B cell (primary cell): ENCODE data around the gene SLC4A4. TPM values are rescaled to one million over a fixed set of nuclear protein-coding genes. Genes with fewer than 3 reads are reported as not detected.

Source experiments
- ATAC-seq: fragments of 200-7000 bp; cut with Tn5 transposase; one replicate; pipeline ENCODE4 v1.10.0; 2021; ENCODE audit warnings: low read depth, mild to moderate bottlenecking, moderate number of reproducible peaks, moderate library complexity
- CTCF ChIA-PET: fragments of 350-600 bp; sonication (Branson Sonifier 250); formaldehyde crosslinking; loops from one replicate; lab custom pipeline; 2021; ENCODE audit warnings: antibody characterized with exemption, inconsistent platforms; lab: Charles Lee
- POLR2A ChIA-PET: fragments of 350-600 bp; sonication (Branson Sonifier 250); formaldehyde crosslinking; loops from one replicate; lab custom pipeline; 2021; ENCODE audit warnings: antibody characterized with exemption; lab: Charles Lee
- DNase-seq: peaks from one replicate; pipeline ENCODE4 v3.0.0; 2013
- H2AFZ ChIP-seq: 2 replicates; pipeline ENCODE4 v1.6.1; 2012; ENCODE audit warnings: mild to moderate bottlenecking, low read depth, low read length; ENCODE audit not compliant: insufficient read depth, poor library complexity, severe bottlenecking
- H3K27ac ChIP-seq, 2 donors: 1 replicate in 1 of 2; 2 replicates in 1 of 2; pipeline ENCODE4 v1.5.1; 2012 to 2013; ENCODE audit warnings: low read length in 2 of 2, mild to moderate bottlenecking in 2 of 2, moderate library complexity in 1 of 2
- H3K27me3 ChIP-seq, 4 experiments: fragments of 200-600 bp in 1 of 4; sonication (generic) in 1 of 4; replicated peaks in 1 of 4; 1 replicate in 2 of 4; 2 replicates in 2 of 4; pipeline versions ENCODE4 v1.6.1 to v1.7.0; 2013 to 2016; ENCODE audit warnings: low read length in 3 of 4, mild to moderate bottlenecking in 2 of 4, mixed read lengths in 1 of 4, moderate library complexity in 1 of 4; ENCODE audit not compliant: insufficient read depth in 4 of 4, control insufficient read depth in 3 of 4; ENCODE audit errors: control extremely low read depth in 1 of 4
- H3K36me3 ChIP-seq, 2 experiments: replicated peaks in 1 of 2; 1 replicate in 1 of 2; 2 replicates in 1 of 2; pipeline versions ENCODE4 v1.6.1 to v1.7.1; 2013; ENCODE audit warnings: low read length in 1 of 2; ENCODE audit not compliant: insufficient read depth in 2 of 2, control insufficient read depth in 1 of 2; ENCODE audit errors: control extremely low read depth in 1 of 2, extremely low read depth in 1 of 2
- H3K4me1 ChIP-seq, 2 donors: fragments of 200-600 bp in 1 of 2; sonication (generic) in 1 of 2; 1 replicate in 1 of 2; 2 replicates in 1 of 2; pipeline versions ENCODE4 v1.5.1 to v1.6.1; 2013 to 2017; ENCODE audit warnings: low read length in 2 of 2; ENCODE audit not compliant: control insufficient read depth in 2 of 2, insufficient read depth in 2 of 2
- H3K4me2 ChIP-seq: replicated peaks from 2 replicates; pipeline ENCODE3; 2012; ENCODE audit warnings: mild to moderate bottlenecking, low read depth, low read length; ENCODE audit not compliant: poor library complexity, severe bottlenecking
- H3K4me3 ChIP-seq, 5 experiments: fragments of 200-600 bp in 1 of 5; sonication (generic) in 1 of 5; 1 replicate in 3 of 5; 2 replicates in 2 of 5; pipeline versions ENCODE4 v1.5.1 to v1.7.0; 2011 to 2016; ENCODE audit warnings: low read length in 4 of 5, mild to moderate bottlenecking in 4 of 5, low read depth in 2 of 5, control low read depth in 1 of 5, moderate library complexity in 1 of 5; ENCODE audit not compliant: insufficient read depth in 1 of 5; ENCODE audit errors: control extremely low read depth in 1 of 5, extremely low read depth in 1 of 5
- H3K79me2 ChIP-seq: fragments of 200-600 bp; sonication (generic); one replicate; pipeline ENCODE4 v1.6.0; 2016; ENCODE audit warnings: low read length; ENCODE audit not compliant: control insufficient read depth, insufficient read depth
- H3K9ac ChIP-seq: fragments of 200-600 bp; sonication (generic); 2 replicates; pipeline ENCODE4 v1.6.1; 2017; ENCODE audit warnings: mild to moderate bottlenecking, low read length, moderate library complexity
- H3K9me3 ChIP-seq, 3 donors: one replicate each; pipeline versions ENCODE4 v1.6.1 to v1.7.1; 2013; ENCODE audit warnings: low read length in 2 of 3; ENCODE audit not compliant: control insufficient read depth in 2 of 3, insufficient read depth in 1 of 3; ENCODE audit errors: control extremely low read depth in 1 of 3
- H4K20me1 ChIP-seq: 2 replicates; pipeline ENCODE4 v1.6.0; 2012; ENCODE audit warnings: mild to moderate bottlenecking, low read length; ENCODE audit not compliant: insufficient read depth, control insufficient read depth, poor library complexity, severe bottlenecking
- H3K27ac Mint-ChIP-seq: one replicate; pipeline ENCODE4 v1.8.0; 2021; ENCODE audit warnings: mixed read lengths
- H3K27me3 Mint-ChIP-seq: one replicate; pipeline ENCODE4 v1.8.0; 2021; ENCODE audit warnings: mixed read lengths
- H3K4me1 Mint-ChIP-seq: one replicate; pipeline ENCODE4 v1.8.0; 2021; ENCODE audit warnings: mixed read lengths
- H3K4me3 Mint-ChIP-seq: one replicate; pipeline ENCODE4 v1.8.0; 2021; ENCODE audit warnings: mixed read lengths
- H3K9me3 Mint-ChIP-seq: one replicate; pipeline ENCODE4 v1.8.0; 2022; ENCODE audit warnings: mixed read lengths; ENCODE audit not compliant: insufficient read depth
- CTCF ChIP-seq: fragments of 200-600 bp; IDR thresholded peaks from one replicate; pipeline ENCODE4 v1.8.0; 2022; ENCODE audit warnings: antibody characterized with exemption, mild to moderate bottlenecking
- EZH2 ChIP-seq: IDR thresholded peaks from 2 replicates; pipeline ENCODE4 v1.6.1; 2012; ENCODE audit warnings: borderline replicate concordance, low read depth, mild to moderate bottlenecking, moderate library complexity, low read length; ENCODE audit not compliant: insufficient read depth, poor library complexity, severe bottlenecking
- WGBS: methylation state at CpG from one replicate; pipeline ENCODE4 v1.1.5; 2013; ENCODE audit warnings: missing lambda C conversion rate; ENCODE audit not compliant: insufficient coverage; 5-methylcytosine and 5-hydroxymethylcytosine counted together
- intact Hi-C: fragments of 100-400 bp; cut with micrococcal nuclease; formaldehyde crosslinking; loops from one replicate; pipeline ENCODE4 v1.10.0; 2022
- polyA plus RNA-seq: library from polyadenylated mRNA; depleted of rRNA; stranded (reverse); fragments of >200 nt; gene quantifications from 2 replicates; pipeline ENCODE4 v1.2.3, GENCODE V29; 2012
- total RNA-seq, 2 donors: library from RNA; stranded (reverse); fragments of 120-200 nt in 1 of 2; gene quantifications; 1 replicate in 1 of 2; 2 replicates in 1 of 2; pipeline versions ENCODE4 v1.2.3 to v1.2.4, GENCODE V29; 2013 to 2022

Gene SLC4A4
- total and polyA plus RNA-seq, 2 donors (not counting 1 experiment from before 2014, with no cell fraction given), result not detected

DNA sequence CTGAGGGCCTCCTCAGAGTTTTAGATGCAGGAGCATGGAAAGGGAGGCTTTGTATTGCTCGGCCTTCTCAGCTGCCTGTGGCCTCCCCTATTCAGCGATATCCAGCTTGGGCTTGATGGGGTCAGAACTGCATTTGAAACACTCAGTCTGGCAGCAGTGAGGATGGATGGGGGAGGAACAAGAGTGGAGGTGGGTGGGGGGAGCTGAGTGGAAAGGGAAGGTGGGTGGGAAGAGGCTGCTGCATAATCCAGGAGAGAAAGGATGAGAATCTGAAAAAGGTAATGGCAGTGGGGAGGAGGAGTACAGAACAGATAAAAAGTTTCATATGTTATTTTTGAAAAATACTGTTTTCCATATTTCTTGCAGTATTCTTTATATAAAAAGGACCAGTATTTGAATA, 202.7 kb downstream of the SLC4A4 start:
- no peaks in the 10 kb centered on the region for H3K27me3 ChIP-seq
- Mint-ChIP-seq H3K27me3 (no peaks in the 10 kb centered on the region), H3K4me3 (no peak overlapping the region), H3K9me3 (no peaks in the 10 kb centered on the region), H3K27ac (no peak overlapping the region), H3K4me1 (peaks cover 7% of the 10 kb centered on the region)
- ATAC-seq (no peak), DNase-seq (no peak)
- no peaks in the 10 kb centered on the region for H3K36me3 ChIP-seq
- H3K4me2 ChIP-seq, result no peak overlapping the region
- H3K9ac ChIP-seq, result no peak overlapping the region
- H3K27ac ChIP-seq, result no peak overlapping the region
- intact Hi-C loops, result no loop called here
- CTCF ChIA-PET, result no interaction called here
- H3K9me3 ChIP-seq, result no peaks in the 10 kb centered on the region
- WGBS, result 94% methylated on average over 2 of the region's 2 CpGs
- POLR2A ChIA-PET, result no interaction called here
- H3K4me3 ChIP-seq, result no peak overlapping the region
- H2AFZ ChIP-seq, result no peak overlapping the region
- no peaks in the 10 kb centered on the region for H4K20me1 ChIP-seq
- H3K79me2 ChIP-seq, result no peaks in the 10 kb centered on the region
- peaks cover 0 to 7% of the 10 kb centered on the region in 2 donors for H3K4me1 ChIP-seq
- no peak for TF ChIP-seq EZH2
- no peak for TF ChIP-seq CTCF

- no peaks in the 10 kb centered on the region for H3K36me3 ChIP-seq
- H3K4me1 ChIP-seq, result peaks cover 0 to 7% of the 10 kb centered on the region in 2 donors
- no peaks in the 10 kb centered on the region for H3K27me3 ChIP-seq
- H3K4me1 Mint-ChIP-seq, result peaks cover 4% of the 10 kb centered on the region
- H3K4me3 ChIP-seq, result no peak overlapping the region
- H3K9ac ChIP-seq, result no peak overlapping the region
- intact Hi-C loops, result no loop called here
- DNase-seq, result no peak
- no peak overlapping the region for H3K4me2 ChIP-seq
- no peak overlapping the region for H3K27ac ChIP-seq
- TF ChIP-seq EZH2 (no peak), CTCF (no peak)
- no peak for ATAC-seq
- H3K27ac Mint-ChIP-seq, result no peak overlapping the region
- no peaks in the 10 kb centered on the region for H4K20me1 ChIP-seq
- H3K9me3 ChIP-seq, result no peaks in the 10 kb centered on the region
- H3K4me3 Mint-ChIP-seq, result no peak overlapping the region
- no CpG with 5 or more reads among the region's 3 CpGs for WGBS
- H2AFZ ChIP-seq, result no peak overlapping the region
- no peaks in the 10 kb centered on the region for H3K79me2 ChIP-seq
- H3K9me3 Mint-ChIP-seq, result no peaks in the 10 kb centered on the region
- H3K27me3 Mint-ChIP-seq, result peaks cover 5% of the 10 kb centered on the region
- CTCF ChIA-PET, result no interaction called here
- POLR2A ChIA-PET, result no interaction called here
Observed at GRCh38 chr4:71545168-71545567, 206.3 kb downstream of the SLC4A4 start.
